Gastroesophageal sphincter (tissue), 3 donors: ENCODE results near the gene ADAMTS12.

Experiments
- POLR2A ChIP-seq, 2 donors: fragments of 450-650 bp; IDR thresholded peaks; one replicate each; pipeline ENCODE4 v1.6.1; 2017; ENCODE audit warnings: antibody characterized with exemption in 2 of 2, mild to moderate bottlenecking in 2 of 2, moderate library complexity in 1 of 2
- POLR2AphosphoS5 ChIP-seq: sonication (generic); formaldehyde crosslinking; IDR thresholded peaks from one replicate; pipeline ENCODE4 v1.6.1; 2017; ENCODE audit warnings: antibody characterized with exemption
- TF ChIP-seq, protein P1 (sequence below), 4 experiments: fragments of 200-600 bp in 2 of 4; fragments of 450-650 bp in 2 of 4; sonication (generic) in 1 of 4; IDR thresholded peaks; one replicate each; pipeline ENCODE4 v1.5.1; 2017 to 2019; ENCODE audit warnings: antibody characterized with exemption in 4 of 4, mild to moderate bottlenecking in 2 of 4, moderate library complexity in 2 of 4

- no peak for TF ChIP-seq POLR2AphosphoS5
- TF ChIP-seq, protein P1, sequence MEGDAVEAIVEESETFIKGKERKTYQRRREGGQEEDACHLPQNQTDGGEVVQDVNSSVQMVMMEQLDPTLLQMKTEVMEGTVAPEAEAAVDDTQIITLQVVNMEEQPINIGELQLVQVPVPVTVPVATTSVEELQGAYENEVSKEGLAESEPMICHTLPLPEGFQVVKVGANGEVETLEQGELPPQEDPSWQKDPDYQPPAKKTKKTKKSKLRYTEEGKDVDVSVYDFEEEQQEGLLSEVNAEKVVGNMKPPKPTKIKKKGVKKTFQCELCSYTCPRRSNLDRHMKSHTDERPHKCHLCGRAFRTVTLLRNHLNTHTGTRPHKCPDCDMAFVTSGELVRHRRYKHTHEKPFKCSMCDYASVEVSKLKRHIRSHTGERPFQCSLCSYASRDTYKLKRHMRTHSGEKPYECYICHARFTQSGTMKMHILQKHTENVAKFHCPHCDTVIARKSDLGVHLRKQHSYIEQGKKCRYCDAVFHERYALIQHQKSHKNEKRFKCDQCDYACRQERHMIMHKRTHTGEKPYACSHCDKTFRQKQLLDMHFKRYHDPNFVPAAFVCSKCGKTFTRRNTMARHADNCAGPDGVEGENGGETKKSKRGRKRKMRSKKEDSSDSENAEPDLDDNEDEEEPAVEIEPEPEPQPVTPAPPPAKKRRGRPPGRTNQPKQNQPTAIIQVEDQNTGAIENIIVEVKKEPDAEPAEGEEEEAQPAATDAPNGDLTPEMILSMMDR (IDR thresholded peaks at IDR 0.05) = no peak
- no peak for TF ChIP-seq POLR2A (IDR thresholded peaks at IDR 0.05)
These were observed 176.1 kb downstream of the ADAMTS12 start for GRCh38 chr5:33715661-33716060.
